Measurements from ENCODE around the gene IMPG2. TPM values are rescaled to one million over a fixed set of nuclear protein-coding genes. Genes with fewer than 3 reads are reported as not detected.

Gene IMPG2
- total and polyA plus RNA-seq, 2 experiments from 2014 or later, result 0.77 TPM; not detected in 1

DNA sequence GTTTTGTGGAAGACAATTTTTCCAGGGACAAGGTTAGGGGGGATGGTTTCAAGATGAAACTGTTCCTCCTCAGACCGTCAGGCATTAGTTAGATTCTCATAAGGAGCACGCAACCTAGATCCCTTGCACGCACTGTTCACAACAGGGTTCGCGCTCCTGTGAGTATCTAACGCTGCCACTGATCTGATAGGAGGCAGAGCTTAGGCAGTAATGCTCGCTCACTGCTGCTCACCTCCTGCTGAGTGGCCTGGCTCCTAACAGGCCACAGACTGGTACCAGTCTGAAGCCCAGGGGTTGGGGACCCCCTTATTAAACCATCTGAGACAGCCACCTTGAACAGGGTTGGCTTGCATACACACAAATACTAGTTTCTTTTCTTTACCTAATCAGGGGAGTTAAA, 13.5 kb upstream of the IMPG2 start:
- Histone ChIP-seq H3K9me2 (replicated peaks; ENCODE audit: insufficient read depth) (no peaks in the 10 kb centered on the region), H2AFZ (no peak overlapping the region), H3K27ac (no peak overlapping the region), H4K20me1 (ENCODE audit: insufficient read depth, poor library complexity, severe bottlenecking) (no peaks in the 10 kb centered on the region), H3K36me3 (replicated peaks; ENCODE audit: insufficient read depth, low read depth) (no peaks in the 10 kb centered on the region), H3K4me2 (no peak overlapping the region), H3K4me1 (ENCODE audit: insufficient read depth) (no peaks in the 10 kb centered on the region), H3K79me2 (no peaks in the 10 kb centered on the region), H3K4me3 (no peak overlapping the region), H3K9me3 (ENCODE audit: low read depth) (no peaks in the 10 kb centered on the region), H3K27me3 (no peaks in the 10 kb centered on the region)
- WGBS (ENCODE audit: low lambda C conversion rate, missing lambda C conversion rate), result 94% methylated on average over 7 of the region's 7 CpGs
- DNase-seq (ENCODE audit: low spot score), result no peak
- no peak for TF ChIP-seq EZH2phosphoT487 (IDR thresholded peaks at IDR 0.05; ENCODE audit: low read depth, severe bottlenecking, unreplicated experiment)
- TF ChIP-seq CTCF (IDR thresholded peaks at IDR 0.05; ENCODE audit: poor library complexity), result no peak
- TF ChIP-seq EZH2 (IDR thresholded peaks at IDR 0.05; ENCODE audit: borderline replicate concordance), result no peak

GRCh38 chr3:101329016-101329673, 8.8 kb upstream of the IMPG2 start:
- Histone ChIP-seq H3K36me3 (replicated peaks; ENCODE audit: insufficient read depth, low read depth) (peaks cover 4% of the 10 kb centered on the region), H3K27me3 (no peaks in the 10 kb centered on the region), H3K9me2 (replicated peaks; ENCODE audit: insufficient read depth) (no peaks in the 10 kb centered on the region), H3K4me1 (ENCODE audit: insufficient read depth) (no peaks in the 10 kb centered on the region), H3K9me3 (ENCODE audit: low read depth) (no peaks in the 10 kb centered on the region), H2AFZ (no peak overlapping the region), H3K4me3 (no peak overlapping the region), H4K20me1 (ENCODE audit: insufficient read depth, poor library complexity, severe bottlenecking) (no peaks in the 10 kb centered on the region), H3K4me2 (no peak overlapping the region), H3K27ac (no peak overlapping the region), H3K79me2 (no peaks in the 10 kb centered on the region)
- DNase-seq (ENCODE audit: low spot score), result no peak
- TF ChIP-seq CTCF (IDR thresholded peaks at IDR 0.05; ENCODE audit: poor library complexity), result no peak
- WGBS (ENCODE audit: low lambda C conversion rate, missing lambda C conversion rate), result 97% methylated on average over 7 of the region's 7 CpGs

DNA sequence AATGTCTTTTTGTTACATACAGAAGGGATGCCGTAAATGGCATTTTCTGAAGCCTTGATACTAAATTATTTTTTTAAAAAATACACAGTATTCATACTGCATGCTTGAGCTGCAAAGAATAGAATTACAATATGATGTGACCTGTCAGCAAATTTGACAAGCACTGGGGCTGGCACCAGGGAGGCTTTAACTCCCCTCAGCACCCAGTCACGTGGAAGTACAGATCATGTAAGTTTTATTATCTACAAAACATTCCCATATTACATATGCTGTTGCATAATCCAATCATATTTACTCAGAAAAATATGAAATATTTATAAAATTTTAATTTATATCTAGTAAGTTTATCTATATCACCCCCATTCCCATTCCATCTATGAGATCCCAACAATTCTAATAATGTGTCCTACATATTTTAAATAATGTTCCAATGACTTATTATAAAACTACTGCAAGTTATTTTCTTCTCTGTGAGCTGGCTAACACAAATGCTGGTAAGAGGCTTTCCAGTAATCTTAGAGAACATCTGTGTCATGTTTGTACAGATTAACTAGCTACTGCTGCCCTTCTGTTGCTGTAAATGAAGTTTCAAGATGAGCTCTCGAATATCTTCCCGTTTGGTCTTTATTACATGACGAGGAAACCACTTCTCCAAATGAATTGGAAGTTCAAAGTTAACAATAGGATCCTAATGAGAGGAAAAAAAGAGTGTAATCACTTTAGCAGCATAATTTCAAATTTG, 5.2 kb upstream of the IMPG2 start:
- Histone ChIP-seq H4K20me1 (ENCODE audit: insufficient read depth, poor library complexity, severe bottlenecking) (no peaks in the 10 kb centered on the region), H3K4me1 (ENCODE audit: insufficient read depth) (no peaks in the 10 kb centered on the region), H3K27ac (no peak overlapping the region), H3K27me3 (no peaks in the 10 kb centered on the region), H3K79me2 (no peaks in the 10 kb centered on the region), H3K4me2 (no peak overlapping the region), H3K36me3 (replicated peaks; ENCODE audit: insufficient read depth, low read depth) (peaks cover 4% of the 10 kb centered on the region), H3K4me3 (no peak overlapping the region), H3K9me3 (ENCODE audit: low read depth) (no peaks in the 10 kb centered on the region), H3K9me2 (replicated peaks; ENCODE audit: insufficient read depth) (no peaks in the 10 kb centered on the region), H2AFZ (no peak overlapping the region)
- no peak for DNase-seq (ENCODE audit: low spot score)
- no peak for TF ChIP-seq EZH2phosphoT487 (IDR thresholded peaks at IDR 0.05; ENCODE audit: low read depth, severe bottlenecking, unreplicated experiment)
- no peak for TF ChIP-seq CTCF (IDR thresholded peaks at IDR 0.05; ENCODE audit: poor library complexity)
- TF ChIP-seq EZH2 (IDR thresholded peaks at IDR 0.05; ENCODE audit: borderline replicate concordance), result no peak
- 66% methylated on average over 5 of the region's 5 CpGs for WGBS (ENCODE audit: low lambda C conversion rate, missing lambda C conversion rate)

Data from hepatocyte (in vitro differentiated cells).